ENCODE measurements around the gene MEIG1.
"Not testable (repeated sequence)": the region's sequence is repeated elsewhere in the genome, so short reads cannot be mapped to it uniquely, and the experiment has no call there.

Gene MEIG1

GRCh38 chr10:14954934-14955333 is 4.3 kb upstream of the MEIG1 start:
- no peak for DNase-seq (ENCODE audit: low read depth, low spot score)

GRCh38 chr10:14958872-14959220 is 342 bp upstream of the MEIG1 start:
- no peak for DNase-seq (ENCODE audit: low read depth, low spot score)

DNA sequence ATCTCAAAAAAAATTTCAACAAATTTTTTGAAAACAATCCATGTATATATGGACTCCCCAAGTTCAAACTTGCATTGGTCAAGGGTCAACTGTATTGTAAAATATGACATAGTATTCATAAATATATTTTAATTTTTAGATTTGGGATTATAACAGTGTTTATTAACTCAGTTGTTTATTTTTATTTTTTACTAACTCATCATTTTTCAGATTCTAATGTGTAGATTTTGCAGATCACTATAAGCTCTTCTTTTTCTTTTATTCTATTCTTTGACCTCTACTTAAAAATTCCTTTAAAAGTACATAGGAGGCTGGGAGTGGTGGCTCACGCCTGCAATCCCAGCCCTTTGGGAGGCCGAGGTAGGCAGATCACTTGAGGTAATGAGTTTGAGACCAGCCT is 8.7 kb downstream of the MEIG1 start:
- no peak for DNase-seq (ENCODE audit: low read depth, low spot score)

GRCh38 chr10:14971867-14972448 is 12.8 kb downstream of the MEIG1 start:
- peak; percentile 13 for DNase-seq (ENCODE audit: low read depth, low spot score)

DNA sequence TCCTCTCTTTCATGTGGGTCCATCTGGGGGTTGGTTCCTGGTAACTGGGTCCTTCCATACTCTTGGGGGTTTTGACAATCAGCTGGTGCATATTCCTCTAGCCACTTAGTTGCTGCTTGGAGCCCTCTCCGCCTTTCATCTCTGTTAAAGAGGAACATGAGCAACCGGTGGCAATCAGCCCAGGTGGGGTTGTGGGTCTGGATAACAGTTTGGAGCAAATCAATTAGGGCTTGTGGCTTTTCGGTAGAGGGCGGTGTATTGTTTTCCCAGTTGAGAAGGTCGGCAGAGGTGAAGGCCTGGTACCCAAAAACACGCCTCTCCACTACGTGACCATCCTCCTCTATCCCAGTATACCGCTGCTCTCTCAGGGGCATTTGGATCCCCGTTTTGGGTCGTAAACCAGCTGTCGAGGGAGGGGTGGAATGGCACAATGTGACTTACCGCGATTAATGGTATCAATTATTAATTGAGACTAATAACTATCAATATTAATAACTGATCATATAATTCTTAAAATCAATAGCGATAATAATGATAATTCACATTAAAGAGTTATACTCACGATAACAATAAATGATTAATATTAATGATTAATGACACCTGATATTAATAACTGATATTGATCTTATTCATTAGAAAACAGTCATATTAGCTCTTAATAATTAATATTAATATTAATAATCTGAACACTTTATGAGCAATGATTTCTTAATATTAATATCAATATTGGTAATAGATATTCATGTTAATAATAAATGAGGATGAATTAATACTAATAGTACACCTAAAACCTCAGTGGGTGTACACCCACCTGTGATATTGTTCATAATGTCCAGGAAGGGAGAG is 15.2 kb downstream of the MEIG1 start:
- DNase-seq (ENCODE audit: low read depth, low spot score): not testable (repeated sequence)

DNA sequence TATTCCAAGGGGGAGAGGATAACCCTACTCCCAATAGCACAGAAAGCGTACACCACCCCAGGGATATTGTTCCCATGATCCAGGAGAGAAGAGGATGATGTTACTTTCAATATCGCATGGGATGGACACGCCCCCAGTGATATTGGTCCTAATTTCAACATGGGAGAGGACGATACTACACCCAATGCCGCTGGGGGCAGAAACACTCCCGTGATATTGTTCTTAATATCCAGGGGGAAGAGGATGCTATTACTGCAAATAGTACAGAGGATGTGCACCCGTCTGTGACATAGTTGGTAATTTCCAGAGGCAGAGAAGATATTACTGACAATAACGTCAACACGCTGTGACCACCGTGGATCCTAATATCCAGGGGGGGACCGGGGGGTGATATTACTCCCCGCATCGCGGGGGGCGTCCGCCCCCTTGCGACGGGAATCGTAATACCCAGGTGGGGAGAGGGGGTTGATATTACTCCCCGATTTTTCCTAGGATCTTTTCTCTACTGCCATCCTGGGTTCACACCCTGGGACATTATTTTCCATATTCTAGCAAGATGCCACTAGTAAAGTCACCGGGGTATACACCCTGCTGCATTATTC is 16.6 kb downstream of the MEIG1 start:
- DNase-seq (ENCODE audit: low read depth, low spot score): no peak

DNA sequence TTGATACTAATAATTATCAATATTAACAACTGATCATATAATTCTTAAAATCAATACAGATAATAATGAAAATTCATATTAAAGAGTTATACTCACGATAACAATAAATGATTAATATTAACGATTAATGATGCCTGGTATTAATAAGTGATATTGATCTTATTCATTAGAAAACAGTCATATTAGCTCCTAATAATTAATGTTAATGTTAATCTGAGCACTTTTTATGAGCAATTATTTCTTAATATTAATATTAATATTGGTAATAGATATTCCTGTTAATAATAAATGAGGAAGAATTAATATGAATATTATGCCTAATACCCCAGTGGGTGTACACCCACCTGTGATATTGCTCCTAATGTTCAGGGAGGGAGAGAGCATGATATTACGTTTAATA is 23.6 kb downstream of the MEIG1 start:
- no peak for DNase-seq (ENCODE audit: low read depth, low spot score)

DNA sequence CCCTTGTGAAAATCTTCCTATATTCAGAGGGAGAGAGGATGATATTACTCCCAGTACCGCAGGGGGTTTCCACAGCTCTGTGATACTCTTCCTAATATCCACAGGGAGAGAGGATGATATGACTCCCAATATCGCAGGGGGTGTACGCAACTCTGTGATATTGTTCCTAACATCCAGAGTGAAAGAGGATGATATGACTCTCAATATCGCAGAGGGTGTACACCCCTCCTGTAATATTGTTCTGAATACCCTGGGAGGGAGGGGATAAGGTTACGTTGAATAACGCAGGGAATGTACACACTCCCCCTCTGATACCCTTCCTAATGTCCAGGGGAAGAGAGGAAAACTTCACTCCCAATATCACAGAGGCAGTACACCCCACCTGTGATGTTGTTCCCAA is 30.4 kb downstream of the MEIG1 start:
- DNase-seq (ENCODE audit: low read depth, low spot score): not testable (repeated sequence)

GRCh38 chr10:14991035-14991749 is 32.0 kb downstream of the MEIG1 start:
- peak; percentile 44 for DNase-seq (ENCODE audit: low read depth, low spot score)

DNA sequence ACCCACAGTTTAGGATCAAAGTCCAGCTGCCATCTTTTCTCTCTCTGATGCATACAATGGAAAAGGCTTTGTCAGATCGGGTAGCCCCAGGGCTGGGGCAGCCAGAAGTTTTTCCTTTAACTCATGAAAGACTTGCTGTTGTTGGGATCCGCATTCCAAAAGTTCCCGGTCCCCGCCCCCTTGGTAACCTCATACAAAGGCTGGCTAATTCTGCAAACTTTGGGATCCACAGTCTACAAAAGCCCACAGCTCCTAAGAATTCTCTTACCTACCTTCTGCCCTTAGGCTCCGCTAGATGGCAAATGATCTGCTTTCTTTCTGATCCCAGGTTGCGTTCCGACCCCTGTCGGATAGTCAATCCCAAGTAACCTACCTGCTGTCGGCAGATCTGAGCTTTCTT is 33.1 kb downstream of the MEIG1 start:
- not testable (repeated sequence) for DNase-seq (ENCODE audit: low read depth, low spot score)

DNA sequence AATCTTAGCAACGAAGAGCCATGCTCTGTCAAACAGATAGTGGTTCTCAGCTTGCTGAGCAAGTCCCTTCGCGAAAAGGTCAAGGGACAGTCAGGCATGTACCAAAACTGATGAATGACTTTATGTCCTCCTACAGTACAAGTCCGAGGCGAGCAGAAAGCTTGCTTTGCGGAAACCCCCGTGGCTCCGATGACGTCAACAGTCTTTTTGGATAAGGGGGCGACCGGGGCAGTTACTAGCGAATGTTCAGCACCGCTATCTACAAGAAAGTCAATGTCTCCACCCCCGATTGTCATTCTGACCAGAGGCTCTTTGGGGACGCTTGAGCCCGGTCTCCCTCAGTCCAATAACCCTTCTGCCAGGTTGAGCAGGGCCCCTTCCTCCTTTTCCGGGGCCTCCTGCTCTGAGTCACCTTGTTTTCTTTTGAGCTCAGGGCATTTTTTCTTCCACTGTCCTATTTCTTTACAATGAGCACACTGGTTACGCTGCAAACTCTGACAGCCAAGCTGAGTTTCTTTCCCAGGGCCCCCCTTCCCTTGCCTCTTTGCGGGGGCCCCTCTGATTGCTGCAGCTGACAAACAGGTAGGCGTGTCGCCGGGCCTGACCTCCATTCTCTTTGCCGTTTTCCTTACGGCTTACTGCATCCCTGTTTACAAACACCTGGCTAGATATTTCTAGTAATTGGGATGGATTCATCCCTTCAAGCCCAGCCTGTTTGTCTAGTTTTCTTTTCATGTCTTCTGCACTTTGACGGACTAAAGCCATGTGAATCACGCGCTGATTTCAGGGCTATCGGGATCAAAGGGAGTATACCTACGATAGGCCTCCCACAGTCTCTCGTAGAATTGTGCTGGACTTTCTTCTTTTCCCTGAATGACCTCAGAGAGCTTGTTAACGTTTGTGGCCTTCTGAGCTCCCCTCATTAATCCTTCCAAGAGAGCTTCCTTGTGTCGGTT is 34.6 kb downstream of the MEIG1 start:
- DNase-seq (ENCODE audit: low read depth, low spot score): not testable (repeated sequence)

- no peak for DNase-seq (ENCODE audit: low read depth, low spot score)
These were observed 36.9 kb downstream of the MEIG1 start for GRCh38 chr10:14995964-14996565.

GRCh38 chr10:15013530-15013929 is 54.3 kb downstream of the MEIG1 start:
- DNase-seq (ENCODE audit: low read depth, low spot score): not testable (repeated sequence)

DNA sequence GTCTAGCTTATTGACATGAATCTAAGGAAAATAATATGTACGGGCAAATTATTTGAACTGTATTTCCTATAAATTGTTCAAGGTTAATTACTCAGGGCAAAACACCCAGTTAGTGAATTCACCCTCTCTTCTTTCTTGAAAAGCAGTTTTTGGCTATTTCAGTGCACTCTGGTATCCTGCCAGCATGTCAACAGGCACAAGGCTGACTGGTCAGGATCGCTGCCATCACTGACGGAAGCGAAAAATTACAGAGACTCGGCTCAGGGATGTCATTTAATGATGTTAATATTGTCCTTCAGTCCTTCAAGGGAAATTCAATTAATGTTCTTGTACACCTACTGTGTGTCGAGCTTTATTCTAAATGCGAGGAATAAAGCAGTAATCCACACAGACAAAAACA is 56.3 kb downstream of the MEIG1 start:
- DNase-seq (ENCODE audit: low read depth, low spot score): no peak

- DNase-seq (ENCODE audit: low read depth, low spot score): not testable (repeated sequence)
These were observed 61.8 kb downstream of the MEIG1 start for GRCh38 chr10:15020966-15021365.
